GM18517 (cell line): ENCODE data around the gene ACSF3.
"Not testable (repeated sequence)": the region's sequence is repeated elsewhere in the genome, so short reads cannot be mapped to it uniquely, and the experiment has no call there.

Source experiments
- ATAC-seq: cut with Tn5 transposase; IDR thresholded peaks from one replicate; pipeline ENCODE4 v1.9.1; 2021; ENCODE audit warnings: mild to moderate bottlenecking, moderate library complexity; ENCODE audit not compliant: unreplicated experiment

The ACSF3 gene

GRCh38 chr16:89055894-89056555 lies 37.6 kb upstream of the ACSF3 start:
- ATAC-seq: no peak

DNA sequence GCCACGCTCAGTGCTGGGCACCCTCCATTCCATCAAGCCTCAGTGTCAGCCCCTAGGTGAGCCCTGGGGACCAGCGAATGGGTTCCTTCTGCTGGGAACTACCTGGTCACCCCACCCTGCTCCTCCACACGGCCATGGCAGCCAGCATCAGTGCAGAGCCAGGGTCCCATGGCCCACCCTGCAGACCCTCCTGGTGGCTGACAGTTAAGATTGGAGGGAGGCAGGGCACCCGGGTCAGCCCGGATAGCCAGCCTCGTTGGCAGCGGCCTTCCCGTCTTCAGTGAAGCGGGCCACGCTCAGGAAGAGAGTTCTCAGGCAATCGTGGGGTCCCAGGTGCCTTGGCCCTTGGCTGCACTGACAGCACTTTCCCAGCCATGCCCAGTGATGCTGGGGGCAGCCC lies 37.1 kb upstream of the ACSF3 start:
- no peak for ATAC-seq

DNA sequence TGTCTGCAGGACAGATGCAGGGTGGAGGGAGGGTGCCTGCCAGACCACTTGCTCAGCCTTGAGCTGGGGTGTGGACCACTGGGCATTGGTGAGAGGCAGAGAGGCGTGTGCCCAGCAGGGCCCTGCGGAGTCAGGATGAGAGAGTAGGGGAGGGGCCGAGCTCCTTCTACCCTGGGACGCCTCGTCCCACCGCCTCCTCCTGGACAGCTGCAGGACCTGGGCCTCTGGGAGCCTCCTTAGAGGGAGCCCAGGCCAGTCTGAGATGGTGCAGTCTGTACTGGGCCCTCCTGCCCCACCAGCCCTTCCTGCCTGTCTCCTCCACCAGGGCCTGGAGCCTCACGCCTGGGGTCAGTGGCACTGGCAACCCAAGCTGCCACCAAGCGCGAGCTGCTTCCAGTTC lies 35.9 kb upstream of the ACSF3 start:
- ATAC-seq: no peak

DNA sequence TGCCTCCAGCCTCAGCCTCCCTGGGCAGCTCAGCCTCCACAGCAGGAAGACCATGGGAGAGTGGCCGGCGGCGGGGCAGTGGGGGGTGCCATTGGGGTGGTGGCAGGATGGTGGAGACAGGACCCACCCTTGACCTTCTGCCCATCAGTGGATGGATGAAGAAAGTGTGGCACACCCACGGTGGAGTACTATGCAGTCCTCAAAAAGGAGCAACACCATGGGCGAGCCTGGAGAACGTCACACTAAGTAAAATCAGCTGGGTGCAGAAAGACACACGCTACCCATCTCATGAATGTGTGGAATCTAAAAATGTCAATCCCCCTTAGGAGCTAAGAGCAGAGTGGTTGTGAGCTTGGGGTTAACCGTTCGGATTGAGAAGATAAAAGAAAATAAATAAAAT lies 34.8 kb upstream of the ACSF3 start:
- ATAC-seq: no peak

- ATAC-seq: no peak
Observed at GRCh38 chr16:89060207-89060794, 33.4 kb upstream of the ACSF3 start.

DNA sequence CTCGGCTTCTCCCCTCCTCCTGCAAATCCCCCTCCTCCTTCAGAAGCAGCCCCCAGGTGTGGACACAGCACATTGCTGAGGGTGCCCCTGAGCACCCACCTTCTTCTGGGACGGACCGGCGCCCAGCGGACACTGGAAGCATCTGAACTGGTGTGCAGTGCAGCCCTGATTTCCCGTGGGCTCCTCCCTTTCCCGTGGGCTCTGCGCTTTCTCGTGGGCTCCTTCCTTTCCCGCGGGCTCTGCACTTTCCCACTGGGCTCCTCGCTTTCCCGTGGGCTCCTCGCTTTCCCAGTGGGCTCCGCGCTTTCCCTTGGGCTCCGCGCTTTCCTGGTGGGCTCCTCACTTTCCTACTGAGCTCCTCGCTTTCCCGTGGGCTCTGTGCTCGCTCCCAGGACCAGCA lies 32.6 kb upstream of the ACSF3 start:
- ATAC-seq: no peak

DNA sequence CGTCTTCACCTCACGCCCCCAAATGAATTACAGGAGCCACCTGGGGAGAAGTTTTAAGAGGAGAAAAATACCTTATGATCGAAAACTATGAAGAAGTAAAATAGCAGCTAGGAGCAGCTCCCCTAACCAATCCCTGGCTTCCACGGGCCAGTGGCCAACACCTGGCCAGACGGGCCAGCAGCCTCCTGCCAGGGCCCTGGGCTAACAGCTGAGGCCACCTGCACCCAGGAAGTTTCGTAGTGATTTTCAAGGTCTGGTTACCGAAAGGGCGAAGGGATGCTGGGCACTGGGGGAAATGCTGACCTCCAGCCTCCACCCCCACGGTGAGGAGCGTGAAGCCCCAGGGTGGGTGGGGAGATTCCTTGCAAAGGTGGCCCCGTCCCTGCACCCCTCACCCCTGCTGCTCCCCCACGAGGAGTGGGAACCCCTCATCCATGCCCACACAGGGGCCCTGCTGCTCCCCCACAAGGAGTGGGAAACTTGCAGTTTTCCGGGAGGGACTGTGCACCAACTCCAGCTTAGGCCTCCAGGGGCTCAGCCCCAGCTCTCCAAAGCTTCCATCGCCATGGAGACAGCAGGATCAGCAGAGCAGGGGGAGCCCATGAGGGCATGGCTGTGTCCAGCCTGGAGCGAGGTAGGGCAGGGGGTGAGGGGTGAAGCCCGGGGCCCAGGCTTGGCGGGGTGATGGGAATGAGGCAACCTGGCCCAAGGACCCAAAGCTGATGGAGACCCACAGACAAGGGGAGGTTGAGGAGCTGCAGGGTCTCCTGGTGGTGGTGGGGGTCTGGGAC lies 31.9 kb upstream of the ACSF3 start:
- ATAC-seq: no peak

GRCh38 chr16:89062389-89063345 lies 31.0 kb upstream of the ACSF3 start:
- ATAC-seq: no peak

GRCh38 chr16:89063768-89064320 lies 29.8 kb upstream of the ACSF3 start:
- ATAC-seq: no peak

DNA sequence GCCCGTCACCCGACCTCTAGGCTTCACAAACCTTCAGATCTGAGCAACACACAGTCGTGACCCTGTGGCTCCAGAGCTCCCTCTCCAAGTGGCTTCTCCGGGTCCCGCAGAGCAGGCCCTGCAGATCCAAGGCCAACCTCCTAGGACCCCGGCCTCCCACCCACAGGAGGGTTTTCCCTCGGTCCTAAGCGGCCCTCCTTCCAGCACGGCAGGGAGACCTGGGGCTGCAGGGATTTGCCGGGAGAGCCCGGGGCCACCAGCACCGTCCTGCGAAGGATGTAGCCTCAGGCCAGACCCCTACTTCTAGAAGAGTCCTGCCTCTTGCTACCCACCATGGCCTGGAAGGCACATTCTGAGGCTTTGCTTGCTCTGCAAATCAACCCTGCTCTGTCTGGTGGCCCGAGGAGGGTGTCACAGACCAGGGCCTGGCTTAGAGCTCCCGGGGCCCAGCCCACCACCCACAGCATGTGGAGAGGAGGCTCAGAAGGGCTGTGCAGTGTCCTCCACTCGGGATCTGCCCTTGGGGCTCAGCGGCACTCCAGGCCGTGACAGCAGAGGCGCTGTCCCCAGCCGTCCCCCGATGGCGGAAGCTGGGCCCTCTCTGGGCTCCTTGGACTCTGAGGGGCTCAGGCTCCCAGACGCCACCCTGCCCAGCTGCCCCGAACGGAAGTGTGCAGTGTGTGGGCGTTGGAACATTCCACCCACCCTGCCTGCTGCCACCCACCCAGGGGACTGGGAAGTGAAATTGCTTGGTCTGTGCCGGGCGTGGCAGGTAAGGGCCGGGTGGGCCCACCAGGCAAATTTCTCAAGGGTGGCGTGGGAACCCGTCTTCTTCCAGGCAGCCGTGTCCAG lies 28.8 kb upstream of the ACSF3 start:
- ATAC-seq: no peak

GRCh38 chr16:89065458-89065822 lies 28.2 kb upstream of the ACSF3 start:
- no peak for ATAC-seq

GRCh38 chr16:89066721-89067120 lies 26.9 kb upstream of the ACSF3 start:
- no peak for ATAC-seq

- no peak for ATAC-seq
Observed at GRCh38 chr16:89067677-89068443, 25.8 kb upstream of the ACSF3 start.

GRCh38 chr16:89068814-89069616 lies 24.6 kb upstream of the ACSF3 start:
- ATAC-seq: not testable (repeated sequence)

DNA sequence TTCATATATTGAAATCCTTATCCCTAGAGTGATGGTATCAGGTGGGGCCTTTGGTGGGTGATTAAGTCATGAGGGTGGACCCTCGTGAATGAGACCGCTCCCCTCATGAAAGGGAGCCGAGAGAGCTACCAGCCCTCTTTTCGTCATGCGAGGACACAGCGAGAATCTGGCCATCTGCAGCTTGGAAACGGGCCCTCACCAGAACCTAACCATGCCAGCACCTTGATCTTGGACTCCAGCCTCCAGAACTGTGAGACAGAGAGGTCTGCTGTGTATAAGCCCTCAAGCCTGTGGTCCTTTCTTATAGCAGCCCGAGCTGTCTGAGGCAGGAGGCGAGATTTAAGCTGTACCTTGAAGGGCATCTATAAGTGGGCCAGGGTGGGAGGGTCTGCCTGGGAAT lies 23.7 kb upstream of the ACSF3 start:
- no peak for ATAC-seq

GRCh38 chr16:89070590-89070989 lies 23.1 kb upstream of the ACSF3 start:
- no peak for ATAC-seq

DNA sequence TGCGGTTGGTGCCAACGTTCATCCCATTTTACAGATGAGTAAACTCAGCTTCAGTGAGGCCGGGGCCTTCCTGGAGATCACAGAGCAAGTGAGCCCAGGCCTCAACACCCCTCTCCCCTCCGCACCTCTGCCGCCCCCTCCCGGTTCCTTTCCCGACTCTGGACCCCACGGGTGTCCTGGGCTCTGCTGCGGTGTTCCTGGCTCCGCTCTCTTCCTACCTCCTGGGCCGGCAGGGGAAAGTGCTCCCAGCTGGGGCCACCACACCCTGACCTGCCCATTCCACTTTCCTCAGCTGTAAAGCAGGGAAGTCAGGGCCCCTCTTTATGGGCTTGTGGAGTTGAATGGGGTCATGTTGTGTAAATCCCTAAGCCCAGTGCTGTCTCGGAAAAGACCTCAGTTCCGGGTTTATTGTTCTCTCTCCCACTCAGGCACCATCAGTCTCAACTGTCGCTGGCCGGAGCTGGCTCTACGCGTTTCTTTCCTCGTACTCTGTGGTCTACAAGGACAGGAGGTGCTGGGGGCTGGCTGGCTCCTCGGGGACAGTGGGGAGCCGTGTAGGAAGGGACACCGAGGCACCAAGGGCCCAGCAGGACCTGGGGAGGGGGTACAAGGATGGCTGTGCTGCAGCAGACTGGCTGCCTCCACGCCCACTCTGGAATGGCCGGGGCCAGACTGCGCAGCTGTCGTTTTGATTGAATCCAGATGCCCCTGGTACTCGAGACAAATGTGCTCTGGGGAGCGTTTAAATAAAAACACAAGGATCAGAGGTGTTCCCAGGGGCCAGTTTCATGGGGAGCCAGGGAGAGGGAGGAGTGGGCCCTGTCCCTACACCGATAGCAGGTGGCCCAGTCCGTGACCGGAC lies 21.7 kb upstream of the ACSF3 start:
- ATAC-seq: no peak
